Hepatocyte (in vitro differentiated cells): ENCODE results near the gene NAV2. TPM values are rescaled to one million over a fixed set of nuclear protein-coding genes. Genes with fewer than 3 reads are reported as not detected.

Source experiments
- DNase-seq: peaks from one replicate; pipeline ENCODE4 v3.0.0-alpha.2; 2016; ENCODE audit warnings: low spot score
- H2AFZ ChIP-seq: fragments of 200-600 bp; sonication (generic); 2 replicates; pipeline ENCODE4 v1.6.0; 2016; ENCODE audit warnings: antibody characterized with exemption, mild to moderate bottlenecking
- H3K27ac ChIP-seq: fragments of 200-600 bp; sonication (generic); 2 replicates; pipeline ENCODE4 v1.5.1; 2016; ENCODE audit warnings: mild to moderate bottlenecking
- H3K27me3 ChIP-seq: fragments of 200-600 bp; sonication (generic); 2 replicates; pipeline ENCODE4 v1.6.1; 2016
- H3K36me3 ChIP-seq: fragments of 200-600 bp; sonication (generic); replicated peaks from 2 replicates; pipeline ENCODE4 v1.5.1; 2016; ENCODE audit warnings: low read depth; ENCODE audit not compliant: insufficient read depth
- H3K4me1 ChIP-seq: fragments of 200-600 bp; sonication (generic); 2 replicates; pipeline ENCODE4 v1.5.1; 2016; ENCODE audit warnings: mild to moderate bottlenecking, moderate library complexity; ENCODE audit not compliant: insufficient read depth
- H3K4me2 ChIP-seq: fragments of 200-600 bp; sonication (generic); 2 replicates; pipeline ENCODE4 v1.6.0; 2016
- H3K4me3 ChIP-seq: fragments of 200-600 bp; sonication (generic); 2 replicates; pipeline ENCODE4 v1.5.1; 2016; ENCODE audit warnings: mild to moderate bottlenecking
- H3K79me2 ChIP-seq: fragments of 200-600 bp; sonication (generic); 2 replicates; pipeline ENCODE4 v1.6.0; 2017; ENCODE audit warnings: mild to moderate bottlenecking
- H3K9me2 ChIP-seq: fragments of 200-600 bp; sonication (generic); replicated peaks from 2 replicates; pipeline ENCODE4 v1.6.0; 2017; ENCODE audit warnings: mild to moderate bottlenecking; ENCODE audit not compliant: insufficient read depth
- H3K9me3 ChIP-seq: fragments of 200-600 bp; sonication (generic); 2 replicates; pipeline ENCODE4 v1.5.1; 2016; ENCODE audit warnings: low read depth, mild to moderate bottlenecking
- H4K20me1 ChIP-seq: fragments of 200-600 bp; sonication (generic); 2 replicates; pipeline ENCODE4 v1.6.0; 2016; ENCODE audit warnings: mild to moderate bottlenecking; ENCODE audit not compliant: insufficient read depth, poor library complexity, severe bottlenecking
- CTCF ChIP-seq: fragments of 200-600 bp; sonication (generic); IDR thresholded peaks from 2 replicates; pipeline ENCODE4 v1.5.1; 2016; ENCODE audit warnings: antibody characterized with exemption, mild to moderate bottlenecking; ENCODE audit not compliant: poor library complexity
- EZH2 ChIP-seq: fragments of 200-600 bp; sonication (generic); IDR thresholded peaks from 2 replicates; pipeline ENCODE4 v1.6.1; 2016; ENCODE audit warnings: antibody characterized with exemption, mild to moderate bottlenecking, borderline replicate concordance
- EZH2phosphoT487 ChIP-seq: fragments of 200-600 bp; sonication (generic); IDR thresholded peaks from one replicate; pipeline ENCODE4 v1.6.1; 2018; ENCODE audit warnings: antibody characterized with exemption, mild to moderate bottlenecking, low read depth, moderate library complexity; ENCODE audit not compliant: unreplicated experiment, severe bottlenecking
- WGBS: methylation state at CpG from one replicate; pipeline ENCODE4 v1.1.6; 2016; ENCODE audit warnings: low lambda C conversion rate; ENCODE audit errors: missing lambda C conversion rate; 5-methylcytosine and 5-hydroxymethylcytosine counted together
- polyA plus RNA-seq: library from polyadenylated mRNA; unstranded; fragments of >200 nt; fragmentation: Nextera tagmentation; extraction: Ambion mirVana; gene quantifications from 2 replicates; pipeline ENCODE4 v1.2.1, GENCODE V29; 2016
- total RNA-seq: library from RNA; depleted of rRNA; stranded (reverse); fragments of >200 nt; gene quantifications from 2 replicates; pipeline ENCODE4 v1.2.3, GENCODE V29; 2014

Gene NAV2
- total and polyA plus RNA-seq, 2 experiments from 2014 or later = 23.7 to 30.8 TPM

GRCh38 chr11:19718951-19719350 lies 6.3 kb downstream of the NAV2 start:
- Histone ChIP-seq H3K36me3 (no peaks in the 10 kb centered on the region), H3K4me1 (peaks cover 25% of the 10 kb centered on the region), H3K4me2 (peak overlapping the region; percentile 56), H3K9me2 (no peaks in the 10 kb centered on the region), H3K9me3 (no peaks in the 10 kb centered on the region), H3K27ac (peak overlapping the region; percentile 45), H4K20me1 (no peaks in the 10 kb centered on the region), H3K4me3 (no peak overlapping the region), H3K27me3 (peaks cover 13% of the 10 kb centered on the region), H2AFZ (no peak overlapping the region), H3K79me2 (peaks cover 4% of the 10 kb centered on the region)
- 66% methylated on average over 4 of the region's 4 CpGs for WGBS
- DNase-seq = no peak
- TF ChIP-seq EZH2 = no peak
- no peak for TF ChIP-seq CTCF
- TF ChIP-seq EZH2phosphoT487 = no peak

- Histone ChIP-seq H3K4me2 (no peak overlapping the region), H3K79me2 (peaks cover 4% of the 10 kb centered on the region), H2AFZ (no peak overlapping the region), H3K27me3 (peaks cover 2% of the 10 kb centered on the region), H3K9me3 (no peaks in the 10 kb centered on the region), H4K20me1 (no peaks in the 10 kb centered on the region), H3K9me2 (no peaks in the 10 kb centered on the region), H3K27ac (peak overlapping the region; percentile 11), H3K4me3 (no peak overlapping the region), H3K4me1 (peaks cover 23% of the 10 kb centered on the region), H3K36me3 (no peaks in the 10 kb centered on the region)
- TF ChIP-seq EZH2 (no peak), EZH2phosphoT487 (no peak), CTCF (no peak)
- 97% methylated on average over 1 of the region's 1 CpG for WGBS
- DNase-seq = no peak
These were observed 7.3 kb downstream of the NAV2 start for GRCh38 chr11:19719960-19720359.

- no peaks in the 10 kb centered on the region for H3K36me3 ChIP-seq
- no peak overlapping the region for H2AFZ ChIP-seq
- no peak for DNase-seq
- H4K20me1 ChIP-seq = no peaks in the 10 kb centered on the region
- 92% methylated on average over 2 of the region's 2 CpGs for WGBS
- H3K4me1 ChIP-seq = peaks cover 20% of the 10 kb centered on the region
- no peak overlapping the region for H3K4me3 ChIP-seq
- no peak overlapping the region for H3K27ac ChIP-seq
- H3K27me3 ChIP-seq = no peaks in the 10 kb centered on the region
- no peak overlapping the region for H3K4me2 ChIP-seq
- no peaks in the 10 kb centered on the region for H3K9me2 ChIP-seq
- TF ChIP-seq EZH2 = no peak
- TF ChIP-seq EZH2phosphoT487 = no peak
- TF ChIP-seq CTCF = no peak
- no peaks in the 10 kb centered on the region for H3K9me3 ChIP-seq
- peaks cover 4% of the 10 kb centered on the region for H3K79me2 ChIP-seq
These were observed 8.5 kb downstream of the NAV2 start for GRCh38 chr11:19721176-19721575.

GRCh38 chr11:19722702-19723101 lies 10.1 kb downstream of the NAV2 start:
- no peaks in the 10 kb centered on the region for H3K9me3 ChIP-seq
- H4K20me1 ChIP-seq = no peaks in the 10 kb centered on the region
- H3K4me2 ChIP-seq = no peak overlapping the region
- no peak overlapping the region for H3K27ac ChIP-seq
- no peak for DNase-seq
- no peaks in the 10 kb centered on the region for H3K36me3 ChIP-seq
- no peaks in the 10 kb centered on the region for H3K9me2 ChIP-seq
- no peak overlapping the region for H3K4me3 ChIP-seq
- 82% methylated on average over 5 of the region's 5 CpGs for WGBS
- H3K79me2 ChIP-seq = no peaks in the 10 kb centered on the region
- H2AFZ ChIP-seq = no peak overlapping the region
- no peaks in the 10 kb centered on the region for H3K27me3 ChIP-seq
- peaks cover 20% of the 10 kb centered on the region for H3K4me1 ChIP-seq
- TF ChIP-seq CTCF = no peak
- no peak for TF ChIP-seq EZH2phosphoT487
- TF ChIP-seq EZH2 = no peak
